Ectodermal cell (in vitro differentiated cells): Measurements from ENCODE around the gene KIAA0825.
"Not testable (repeated sequence)": the region's sequence is repeated elsewhere in the genome, so short reads cannot be mapped to it uniquely, and the experiment has no call there.

Source experiments
- H3K27ac ChIP-seq: 2 replicates; pipeline ENCODE4 v1.7.0; 2013; ENCODE audit warnings: mild to moderate bottlenecking, low read depth, low read length; ENCODE audit not compliant: insufficient read depth, poor library complexity, severe bottlenecking
- H3K27me3 ChIP-seq: 2 replicates; pipeline ENCODE4 v1.7.0; 2013; ENCODE audit warnings: mild to moderate bottlenecking, low read length; ENCODE audit not compliant: insufficient read depth, control insufficient read depth, poor library complexity, severe bottlenecking
- H3K36me3 ChIP-seq: one replicate; pipeline ENCODE4 v1.7.0; 2013; ENCODE audit warnings: low read length; ENCODE audit not compliant: control insufficient read depth, insufficient read depth
- H3K4me1 ChIP-seq: one replicate; pipeline ENCODE4 v1.7.0; 2013; ENCODE audit warnings: low read length; ENCODE audit not compliant: control insufficient read depth, insufficient read depth
- H3K4me3 ChIP-seq: 2 replicates; pipeline ENCODE4 v1.7.0; 2013; ENCODE audit warnings: low read depth, low read length, control low read depth; ENCODE audit not compliant: insufficient read depth
- H3K9me3 ChIP-seq: 2 replicates; pipeline ENCODE4 v1.7.0; 2013; ENCODE audit warnings: mild to moderate bottlenecking, low read length, moderate library complexity; ENCODE audit not compliant: control insufficient read depth
- WGBS, 2 experiments: methylation state at CpG; one replicate each; pipeline ENCODE4 v1.1.7; 2013; ENCODE audit warnings: missing lambda C conversion rate in 2 of 2; 5-methylcytosine and 5-hydroxymethylcytosine counted together

KIAA0825 gene

DNA sequence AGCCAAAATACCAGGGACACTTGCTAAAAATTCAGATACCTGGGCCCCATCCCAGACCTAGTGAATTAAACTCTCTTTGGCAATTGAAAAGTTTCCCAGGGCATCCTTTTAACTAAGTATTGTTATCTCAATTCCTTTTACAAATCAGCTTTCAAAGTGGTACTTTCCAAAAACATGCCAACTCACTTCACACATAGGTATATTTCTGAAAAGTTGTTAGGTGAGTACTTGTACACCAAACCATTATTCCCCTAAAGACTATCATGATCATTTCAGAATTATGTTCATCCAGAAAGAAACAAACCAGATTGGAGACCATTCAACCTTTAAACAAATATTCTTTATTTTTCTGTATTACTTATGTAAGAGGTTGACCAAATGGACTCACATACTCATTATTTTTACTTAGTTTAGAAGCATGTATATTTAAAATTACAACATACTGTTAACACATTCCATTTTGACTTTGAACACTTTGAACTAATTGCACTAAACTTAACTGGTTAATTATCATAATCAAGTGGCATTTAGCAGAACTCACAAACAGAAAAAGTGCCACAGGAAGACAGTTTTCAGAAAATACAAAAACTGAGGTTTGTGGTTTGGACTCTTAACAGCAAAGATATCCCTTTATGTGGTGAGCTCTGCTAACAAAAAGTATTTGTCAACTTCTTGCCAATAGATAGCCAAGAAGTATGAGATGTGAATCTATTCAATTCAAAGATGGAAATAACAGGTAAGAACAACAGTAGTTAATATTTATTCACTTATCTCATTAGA is 40.7 kb downstream of the KIAA0825 start:
- Histone ChIP-seq H3K9me3 (no peaks in the 10 kb centered on the region), H3K27me3 (no peaks in the 10 kb centered on the region), H3K4me3 (no peak overlapping the region), H3K4me1 (no peaks in the 10 kb centered on the region), H3K27ac (no peak overlapping the region), H3K36me3 (no peaks in the 10 kb centered on the region)

DNA sequence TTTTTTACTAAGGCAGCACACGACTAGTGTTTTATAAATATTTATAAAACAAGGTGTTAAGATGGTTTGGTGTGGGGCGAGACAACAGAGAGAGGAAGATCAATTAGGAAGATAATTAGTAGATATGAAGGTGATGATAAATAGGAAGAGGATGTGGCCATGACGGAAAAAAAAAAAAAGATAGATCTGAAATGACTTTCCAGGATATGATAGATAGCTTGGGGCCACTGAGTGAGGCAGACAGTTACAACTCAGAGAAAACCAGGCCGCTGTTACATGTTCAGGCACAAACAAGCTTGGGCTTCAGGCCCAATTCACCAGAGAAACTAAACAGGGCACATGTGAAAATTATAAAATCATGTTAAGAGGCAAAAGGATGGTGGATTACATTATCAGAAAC is 43.2 kb downstream of the KIAA0825 start:
- H3K27ac ChIP-seq: no peak overlapping the region
- no peaks in the 10 kb centered on the region for H3K4me1 ChIP-seq
- H3K9me3 ChIP-seq: no peaks in the 10 kb centered on the region
- 93% methylated on average over 3 to 4 of the region's 4 CpGs for WGBS, 2 experiments
- H3K36me3 ChIP-seq: no peaks in the 10 kb centered on the region
- H3K4me3 ChIP-seq: no peak overlapping the region
- no peaks in the 10 kb centered on the region for H3K27me3 ChIP-seq

DNA sequence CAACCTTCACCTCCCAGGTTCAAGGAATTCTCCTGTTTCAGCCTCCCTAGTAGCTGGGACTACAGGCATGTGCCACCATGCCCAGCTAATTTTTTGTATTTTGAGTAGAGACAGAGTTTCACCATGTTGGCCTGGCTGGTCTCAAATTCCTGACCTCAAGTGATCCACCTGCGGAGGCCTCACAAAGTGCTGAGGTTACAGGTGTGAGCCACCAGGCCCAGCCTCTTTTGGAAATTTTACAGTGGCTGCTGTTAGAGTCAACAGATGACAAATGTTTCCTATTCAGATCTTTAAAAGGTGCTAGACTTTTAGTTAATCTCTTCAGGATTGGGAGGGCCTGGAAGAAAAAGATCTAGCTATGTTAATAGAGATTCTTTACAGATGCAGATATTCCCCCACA is 45.1 kb downstream of the KIAA0825 start:
- WGBS, 2 experiments: 75 to 77% methylated on average over 1 of the region's 1 CpG
- H3K4me3 ChIP-seq, H3K36me3 ChIP-seq, H3K4me1 ChIP-seq, H3K27ac ChIP-seq, H3K9me3 ChIP-seq, H3K27me3 ChIP-seq: not testable (repeated sequence)

DNA sequence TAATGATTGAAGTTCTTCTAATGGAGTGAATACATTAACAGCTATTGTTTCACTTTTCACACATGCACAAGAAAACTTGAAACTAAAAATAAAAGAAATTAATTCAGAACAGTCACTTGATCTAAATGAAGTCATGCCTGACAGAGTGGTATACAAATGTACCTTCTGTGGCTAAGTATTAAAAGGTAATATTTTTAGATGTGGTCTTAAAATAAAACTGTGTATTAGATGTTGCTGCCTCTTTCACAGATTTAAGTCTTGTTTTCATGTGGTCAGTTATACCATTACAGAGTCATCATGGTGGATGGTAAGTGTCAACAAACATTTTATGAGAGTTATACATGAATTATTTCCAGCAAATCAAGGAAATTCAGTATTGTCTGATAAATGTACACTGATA is 47.0 kb downstream of the KIAA0825 start:
- H3K27ac ChIP-seq: no peak overlapping the region
- no peak overlapping the region for H3K4me3 ChIP-seq
- H3K4me1 ChIP-seq: no peaks in the 10 kb centered on the region
- no peaks in the 10 kb centered on the region for H3K9me3 ChIP-seq
- no peaks in the 10 kb centered on the region for H3K27me3 ChIP-seq
- no peaks in the 10 kb centered on the region for H3K36me3 ChIP-seq

DNA sequence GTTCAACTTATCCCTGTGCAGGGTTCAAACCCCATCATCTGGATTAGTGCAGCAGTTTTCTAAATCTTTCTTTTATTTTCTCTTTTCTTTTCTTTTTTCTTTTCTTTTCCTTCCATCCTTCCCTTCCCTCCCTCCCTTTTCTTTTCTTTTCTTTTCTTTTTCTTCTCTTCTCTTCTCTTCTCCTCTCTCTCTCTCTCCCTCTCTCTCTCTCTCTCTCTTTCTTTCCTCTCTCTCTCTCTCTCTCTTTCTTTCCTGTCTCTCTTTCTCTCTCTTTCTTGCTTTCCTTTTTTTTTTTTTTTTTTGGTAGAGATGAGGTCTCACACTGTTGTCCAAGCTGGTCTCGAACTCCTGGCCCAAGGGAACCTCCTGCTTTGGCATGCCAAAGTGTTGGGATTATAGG is 53.6 kb downstream of the KIAA0825 start:
- H3K4me3 ChIP-seq: no peak overlapping the region
- WGBS, 2 experiments: 100% methylated on average over 1 of the region's 1 CpG; no CpG with 5 or more reads in 1 of the 2 experiments
- no peaks in the 10 kb centered on the region for H3K9me3 ChIP-seq
- H3K27ac ChIP-seq: no peak overlapping the region
- no peaks in the 10 kb centered on the region for H3K27me3 ChIP-seq
- H3K4me1 ChIP-seq: no peaks in the 10 kb centered on the region
- H3K36me3 ChIP-seq: no peaks in the 10 kb centered on the region

DNA sequence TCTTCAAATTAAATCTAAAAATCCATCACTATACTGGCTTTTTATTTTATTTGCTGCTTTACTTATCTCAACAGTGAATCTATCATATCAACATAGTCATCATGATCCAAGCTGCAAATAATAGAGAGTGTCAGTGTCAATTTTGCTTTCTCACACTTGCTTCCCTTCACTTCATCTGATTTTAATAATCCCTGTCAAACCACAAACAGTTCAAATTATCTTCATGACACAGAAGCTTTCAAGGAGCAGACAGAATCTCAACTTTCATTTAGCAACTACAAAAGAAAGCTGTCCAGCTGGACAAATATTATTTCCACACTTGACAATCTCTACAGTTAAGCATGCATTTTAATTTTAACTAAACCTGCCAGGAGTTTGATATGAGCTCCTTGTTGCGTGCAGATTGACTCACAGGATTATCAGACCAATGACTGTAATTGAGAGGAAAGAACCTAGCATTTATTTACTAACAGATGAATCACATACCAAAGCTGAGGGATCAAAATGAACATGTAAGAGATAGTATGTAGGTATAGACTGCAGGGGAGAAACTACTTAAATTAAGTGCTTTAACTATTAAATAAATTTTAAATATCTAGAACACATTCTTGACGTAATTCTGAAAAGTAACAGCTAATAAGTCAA is 56.0 kb downstream of the KIAA0825 start:
- H3K4me1 ChIP-seq: no peaks in the 10 kb centered on the region
- no peaks in the 10 kb centered on the region for H3K9me3 ChIP-seq
- no peak overlapping the region for H3K27ac ChIP-seq
- no peak overlapping the region for H3K4me3 ChIP-seq
- WGBS, 2 experiments: 100% methylated on average over 2 of the region's 2 CpGs
- no peaks in the 10 kb centered on the region for H3K36me3 ChIP-seq
- no peaks in the 10 kb centered on the region for H3K27me3 ChIP-seq

DNA sequence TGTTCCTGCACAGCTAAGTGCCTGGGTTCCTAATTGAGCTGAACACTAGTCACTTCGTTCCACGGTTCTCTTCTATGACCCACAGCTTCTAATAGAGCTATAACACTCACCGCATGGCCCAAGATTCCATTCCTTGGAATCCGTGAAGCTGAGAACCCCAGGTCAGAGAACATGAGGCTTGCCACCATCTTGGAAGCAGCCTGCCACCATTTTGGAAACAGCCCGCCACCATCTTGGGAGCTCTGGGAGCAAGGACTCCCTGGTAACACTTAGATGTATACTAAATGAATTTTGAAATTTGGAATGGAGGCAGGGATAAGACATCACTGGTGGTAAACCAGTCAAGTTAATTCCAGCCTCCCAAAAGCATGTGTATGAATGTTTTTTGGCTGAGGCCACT is 60.4 kb downstream of the KIAA0825 start:
- 94 to 95% methylated on average over 5 of the region's 5 CpGs for WGBS, 2 experiments
- Histone ChIP-seq H3K27me3 (no peaks in the 10 kb centered on the region), H3K27ac (no peak overlapping the region), H3K4me3 (no peak overlapping the region), H3K4me1 (no peaks in the 10 kb centered on the region), H3K9me3 (no peaks in the 10 kb centered on the region), H3K36me3 (no peaks in the 10 kb centered on the region)

DNA sequence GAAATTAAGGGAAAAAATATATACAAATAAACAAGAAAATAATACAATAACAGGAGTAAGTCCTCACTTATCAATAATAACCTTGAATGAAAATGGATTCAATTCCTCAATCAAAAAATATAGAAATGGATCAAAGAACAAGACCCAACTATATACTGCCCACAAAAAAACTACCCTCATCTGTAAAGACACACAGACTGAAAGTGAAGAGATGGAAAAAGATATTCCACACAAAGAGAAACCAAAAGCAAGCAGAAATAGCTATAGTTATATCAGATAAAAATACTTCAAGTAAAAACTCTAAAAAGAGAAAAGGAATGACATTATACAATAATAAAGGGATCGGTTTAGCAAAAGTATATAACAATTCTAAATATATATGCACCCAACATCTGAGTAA is 66.5 kb downstream of the KIAA0825 start:
- no peaks in the 10 kb centered on the region for H3K4me1 ChIP-seq
- H3K4me3 ChIP-seq: no peak overlapping the region
- no peaks in the 10 kb centered on the region for H3K9me3 ChIP-seq
- no CpG with 5 or more reads among the region's 1 CpG for WGBS, 2 experiments
- no peak overlapping the region for H3K27ac ChIP-seq
- H3K36me3 ChIP-seq: no peaks in the 10 kb centered on the region
- H3K27me3 ChIP-seq: no peaks in the 10 kb centered on the region

DNA sequence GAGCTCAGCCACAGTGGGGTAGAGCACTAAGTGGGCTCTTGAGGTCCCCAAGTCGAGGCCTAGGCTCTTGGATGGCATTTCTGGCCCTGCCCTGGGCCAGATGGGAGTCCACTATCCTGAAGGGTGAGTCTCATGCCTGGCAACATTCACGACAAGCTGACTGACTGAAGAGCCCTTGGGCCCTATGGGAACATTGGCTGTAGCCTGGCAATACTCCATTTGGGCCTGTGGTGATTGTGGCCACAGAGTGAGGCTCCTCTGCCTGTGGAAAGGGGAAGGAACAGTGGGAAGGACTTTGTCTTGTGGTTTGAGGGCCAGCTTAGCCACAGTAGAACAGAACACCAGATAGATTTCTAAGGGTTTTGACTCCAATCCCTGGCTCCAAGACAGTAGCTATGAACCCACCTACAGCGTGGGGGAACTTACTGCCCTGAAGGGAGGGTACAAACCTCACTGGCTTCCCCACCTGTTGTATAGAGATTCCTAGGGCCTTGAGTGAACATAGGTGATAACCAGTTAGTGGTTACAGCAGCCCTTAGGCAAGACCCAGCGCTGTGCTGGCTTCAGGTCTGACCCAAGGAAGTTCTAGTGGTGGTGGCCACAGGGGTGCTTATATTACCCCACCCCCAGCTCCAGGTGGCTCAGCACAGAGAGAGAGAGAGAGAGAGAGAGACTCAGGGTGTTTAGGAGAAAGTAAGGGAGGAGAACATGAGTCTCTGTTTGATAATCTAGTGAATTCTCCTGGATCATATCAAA is 72.4 kb downstream of the KIAA0825 start:
- no peaks in the 10 kb centered on the region for H3K9me3 ChIP-seq
- H3K4me1 ChIP-seq: no peaks in the 10 kb centered on the region
- WGBS, 2 experiments: 93 to 96% methylated on average over 4 of the region's 4 CpGs
- no peaks in the 10 kb centered on the region for H3K36me3 ChIP-seq
- no peak overlapping the region for H3K4me3 ChIP-seq
- no peak overlapping the region for H3K27ac ChIP-seq
- no peaks in the 10 kb centered on the region for H3K27me3 ChIP-seq

DNA sequence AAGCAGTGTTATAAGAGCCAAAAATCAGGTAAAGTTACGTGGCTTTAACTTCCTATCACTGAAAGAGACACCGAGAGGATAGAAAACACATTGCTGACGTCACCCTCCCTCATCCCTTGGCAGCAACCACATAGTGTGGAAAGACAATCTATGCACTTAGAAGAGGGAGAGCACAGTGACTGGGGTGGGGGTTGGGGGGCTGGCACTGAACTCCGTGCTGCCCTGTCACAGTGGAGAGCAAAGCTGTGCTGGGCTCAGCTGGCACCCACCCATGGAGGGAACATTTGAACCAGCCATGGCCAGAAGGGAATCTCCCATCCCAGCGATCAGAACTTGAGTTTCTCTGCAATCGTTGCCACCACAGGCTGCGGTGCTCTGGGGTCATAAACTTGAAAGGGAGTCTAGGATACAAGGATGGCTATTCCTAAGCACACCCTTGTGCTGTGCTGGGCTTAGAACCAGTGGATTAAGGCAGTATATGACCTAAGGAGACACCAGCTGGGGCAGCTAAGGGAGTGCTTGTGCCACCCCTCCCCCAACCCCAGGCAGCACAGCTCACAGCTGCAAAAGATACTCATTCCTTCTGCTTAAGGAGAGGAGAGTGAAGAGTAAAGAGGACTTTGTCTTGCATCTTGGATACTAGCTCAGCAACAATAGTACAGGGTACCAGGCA is 73.4 kb downstream of the KIAA0825 start:
- Histone ChIP-seq H3K27ac (no peak overlapping the region), H3K4me3 (no peak overlapping the region), H3K4me1 (no peaks in the 10 kb centered on the region), H3K27me3 (no peaks in the 10 kb centered on the region), H3K9me3 (no peaks in the 10 kb centered on the region), H3K36me3 (no peaks in the 10 kb centered on the region)
- 95% methylated on average over 7 of the region's 7 CpGs for WGBS, 2 experiments
